Renal cortex interstitium (tissue), 11 donors: Measurements from ENCODE around the gene TMEM109. TPM values are rescaled to one million over a fixed set of nuclear protein-coding genes. Genes with fewer than 3 reads are reported as not detected.
"Not testable (repeated sequence)": the region's sequence is repeated elsewhere in the genome, so short reads cannot be mapped to it uniquely, and the experiment has no call there.

ENCODE experiments used
- DNase-seq, 11 donors: peaks; one replicate each; pipeline ENCODE4 v3.0.0-alpha.2; 2013; ENCODE audit warnings: low read depth in 9 of 11, low spot score in 4 of 11; ENCODE audit errors: extremely low read depth in 1 of 11
- polyA plus RNA-seq, 3 donors: library from polyadenylated mRNA; unstranded; fragments of 120-200 nt; gene quantifications; one replicate each; pipeline ENCODE4 v1.2.1, GENCODE V29; 2013; ENCODE audit not compliant: insufficient read length in 3 of 3

TMEM109 gene
- polyA plus RNA-seq, 3 donors: 80.1 to 96.6 (median 86.7) TPM

GRCh38 chr11:60900673-60901404, 13.1 kb upstream of the TMEM109 start:
- no peak for DNase-seq

GRCh38 chr11:60902625-60903024, 11.3 kb upstream of the TMEM109 start:
- no peak for DNase-seq

GRCh38 chr11:60905047-60905446, 8.9 kb upstream of the TMEM109 start:
- no peak for DNase-seq

- DNase-seq: no peak
These were observed 8.3 kb upstream of the TMEM109 start for GRCh38 chr11:60905551-60906113.

GRCh38 chr11:60906132-60906972, 7.6 kb upstream of the TMEM109 start, which contains the start of gene PRPF19:
PRPF19 (minus strand) TSS chr11:60906585; CDS start chr11:60906382, 203 bp downstream.
- peak; percentile 90 to 98 (median 95) for DNase-seq

- no peak for DNase-seq
These were observed 5.2 kb upstream of the TMEM109 start for GRCh38 chr11:60908803-60909202.

- DNase-seq: not testable (repeated sequence)
These were observed 4.2 kb upstream of the TMEM109 start for GRCh38 chr11:60909680-60910280.

GRCh38 chr11:60910281-60910687, 3.7 kb upstream of the TMEM109 start:
- no peak for DNase-seq

GRCh38 chr11:60910711-60911380, 3.1 kb upstream of the TMEM109 start:
- DNase-seq: no peak

- DNase-seq: no peak
These were observed 1.6 kb upstream of the TMEM109 start for GRCh38 chr11:60912223-60912850.

GRCh38 chr11:60912851-60913528, 968 bp upstream of the TMEM109 start:
- DNase-seq: no peak

- DNase-seq: no peak
These were observed 782 bp downstream of the TMEM109 start for GRCh38 chr11:60914633-60915247.

- no peak for DNase-seq
These were observed 1.4 kb downstream of the TMEM109 start for GRCh38 chr11:60915248-60915914.

- no peak for DNase-seq
These were observed 2.8 kb downstream of the TMEM109 start for GRCh38 chr11:60916669-60917206.

- DNase-seq: no peak
These were observed 3.3 kb downstream of the TMEM109 start for GRCh38 chr11:60917267-60917666.

- DNase-seq: no peak
These were observed 4.4 kb downstream of the TMEM109 start for GRCh38 chr11:60918251-60918938.
